AG09319 (cell line): ENCODE results near the gene FBXW7.

Source experiments
- DNase-seq: peaks from one replicate; pipeline ENCODE4 v3.0.0-alpha.2; 2010; ENCODE audit warnings: low read depth; ENCODE audit errors: extremely low read depth
- TF ChIP-seq, protein P1 (sequence below): IDR thresholded peaks from 2 replicates; pipeline ENCODE4 v1.5.1; 2011; ENCODE audit warnings: low read depth, mild to moderate bottlenecking, inconsistent platforms, low read length, moderate library complexity

The FBXW7 gene

GRCh38 chr4:152399246-152399645, 136.6 kb downstream of the FBXW7 start:
- TF ChIP-seq, protein P1, sequence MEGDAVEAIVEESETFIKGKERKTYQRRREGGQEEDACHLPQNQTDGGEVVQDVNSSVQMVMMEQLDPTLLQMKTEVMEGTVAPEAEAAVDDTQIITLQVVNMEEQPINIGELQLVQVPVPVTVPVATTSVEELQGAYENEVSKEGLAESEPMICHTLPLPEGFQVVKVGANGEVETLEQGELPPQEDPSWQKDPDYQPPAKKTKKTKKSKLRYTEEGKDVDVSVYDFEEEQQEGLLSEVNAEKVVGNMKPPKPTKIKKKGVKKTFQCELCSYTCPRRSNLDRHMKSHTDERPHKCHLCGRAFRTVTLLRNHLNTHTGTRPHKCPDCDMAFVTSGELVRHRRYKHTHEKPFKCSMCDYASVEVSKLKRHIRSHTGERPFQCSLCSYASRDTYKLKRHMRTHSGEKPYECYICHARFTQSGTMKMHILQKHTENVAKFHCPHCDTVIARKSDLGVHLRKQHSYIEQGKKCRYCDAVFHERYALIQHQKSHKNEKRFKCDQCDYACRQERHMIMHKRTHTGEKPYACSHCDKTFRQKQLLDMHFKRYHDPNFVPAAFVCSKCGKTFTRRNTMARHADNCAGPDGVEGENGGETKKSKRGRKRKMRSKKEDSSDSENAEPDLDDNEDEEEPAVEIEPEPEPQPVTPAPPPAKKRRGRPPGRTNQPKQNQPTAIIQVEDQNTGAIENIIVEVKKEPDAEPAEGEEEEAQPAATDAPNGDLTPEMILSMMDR, result no peak
- DNase-seq, result no peak

DNA sequence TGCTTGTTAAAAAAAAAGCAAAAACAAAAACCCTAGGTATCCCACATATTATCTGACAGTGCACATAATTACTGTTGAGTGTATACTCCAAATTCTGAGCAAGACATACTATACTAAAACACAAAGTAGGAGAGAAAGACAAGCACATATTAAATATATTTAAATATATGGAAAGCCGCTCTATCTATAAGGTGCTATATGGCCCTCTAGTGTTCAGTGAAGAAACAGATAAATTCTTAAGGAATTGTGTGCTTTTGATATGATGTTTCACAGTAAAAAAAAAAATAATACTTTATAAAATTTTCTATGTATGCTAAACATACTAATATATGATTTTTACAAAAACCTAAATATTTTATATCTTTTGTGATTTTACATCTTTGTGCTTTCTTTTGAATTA, 137.8 kb downstream of the FBXW7 start:
- TF ChIP-seq, protein P1, result peak; percentile 27
- DNase-seq, result no peak

DNA sequence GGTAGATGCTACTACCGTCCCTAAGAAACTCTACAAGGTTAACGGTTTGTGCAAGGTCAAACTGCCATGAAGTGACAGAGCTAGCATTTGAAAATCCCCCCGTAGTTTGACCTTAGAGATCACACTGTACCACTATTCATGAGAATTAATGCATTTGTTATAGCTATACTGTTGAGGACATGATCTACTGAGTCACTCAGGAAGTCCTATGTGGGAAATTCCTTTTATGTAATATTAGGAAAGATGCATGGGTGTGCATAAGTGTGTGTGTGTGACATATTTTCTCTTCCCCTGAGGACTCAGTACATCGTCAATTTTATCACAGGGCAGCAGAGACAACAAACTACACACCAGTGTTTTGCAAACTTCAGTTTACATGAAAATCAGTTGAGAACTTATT, 141.1 kb downstream of the FBXW7 start:
- TF ChIP-seq, protein P1, result no peak
- DNase-seq, result no peak

DNA sequence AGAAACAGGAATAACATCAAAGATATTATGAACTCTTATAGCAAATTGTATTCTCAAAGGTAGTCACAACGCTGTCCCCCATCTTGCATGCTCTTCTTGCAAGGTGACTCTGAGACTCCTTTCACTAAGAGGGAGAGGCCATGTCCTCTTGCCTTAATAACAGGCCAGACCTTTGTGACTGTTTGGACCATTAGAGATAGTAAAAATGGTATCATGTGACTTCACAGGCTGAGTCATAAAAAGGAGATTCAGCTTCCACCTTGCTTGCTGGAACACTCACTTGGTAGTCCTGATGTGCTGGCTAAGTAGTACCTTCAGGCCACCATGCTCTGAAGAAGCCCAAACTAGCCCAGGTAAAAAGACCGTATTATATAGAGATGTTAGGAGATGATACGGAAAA, 143.8 kb downstream of the FBXW7 start:
- no peak for DNase-seq

DNA sequence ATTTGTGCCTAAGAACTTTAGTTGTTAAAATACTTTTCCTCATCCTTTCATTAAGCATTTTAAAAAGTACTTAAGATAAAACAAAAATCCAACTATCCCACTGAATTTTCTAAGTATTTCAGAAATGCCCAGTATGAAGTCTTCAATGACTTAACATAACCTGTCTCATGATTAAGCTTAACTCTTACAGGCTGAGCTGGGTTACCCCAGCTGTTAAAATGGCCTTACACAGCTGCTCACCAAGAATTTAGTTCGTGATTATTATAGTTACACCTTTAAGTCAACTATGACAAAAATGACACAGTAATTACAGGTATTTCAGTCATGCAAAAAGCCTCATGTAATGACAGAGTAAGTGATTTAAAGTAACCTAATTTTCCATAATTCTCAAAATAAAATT, 145.7 kb downstream of the FBXW7 start:
- TF ChIP-seq, protein P1, result no peak
- no peak for DNase-seq

More for the DNA sequence above, 143.8 kb downstream of the FBXW7 start:
- TF ChIP-seq, protein P1, result no peak

GRCh38 chr4:152389359-152389758, 146.5 kb downstream of the FBXW7 start:
- no peak for DNase-seq
- TF ChIP-seq, protein P1, result no peak

GRCh38 chr4:152385551-152385950, 150.3 kb downstream of the FBXW7 start:
- DNase-seq, result no peak

More at GRCh38 chr4:152385551-152385950, 150.3 kb downstream of the FBXW7 start:
- TF ChIP-seq, protein P1, result peak; percentile 61
